Upper lobe of left lung (tissue), 4 donors: ENCODE measurements around the gene KIF25.

Experiments
- EP300 ChIP-seq, 4 donors: sonication (generic); formaldehyde crosslinking; IDR thresholded peaks; one replicate each; pipeline ENCODE4 v1.5.1; 2017; ENCODE audit warnings: antibody characterized with exemption in 4 of 4, control low read depth in 2 of 4
- POLR2A ChIP-seq, 4 donors: fragments of 450-650 bp; IDR thresholded peaks; one replicate each; pipeline ENCODE4 v1.5.1; 2016 to 2017; ENCODE audit warnings: antibody characterized with exemption in 4 of 4, mild to moderate bottlenecking in 2 of 4
- TF ChIP-seq, protein P1 (sequence below), 6 experiments: fragments of 450-650 bp in 4 of 6; fragments of 200-600 bp in 2 of 6; sonication (generic) in 2 of 6; IDR thresholded peaks; one replicate each; pipeline ENCODE4 v1.5.1; 2016 to 2019; ENCODE audit warnings: antibody characterized with exemption in 6 of 6

- TF ChIP-seq, protein P1, sequence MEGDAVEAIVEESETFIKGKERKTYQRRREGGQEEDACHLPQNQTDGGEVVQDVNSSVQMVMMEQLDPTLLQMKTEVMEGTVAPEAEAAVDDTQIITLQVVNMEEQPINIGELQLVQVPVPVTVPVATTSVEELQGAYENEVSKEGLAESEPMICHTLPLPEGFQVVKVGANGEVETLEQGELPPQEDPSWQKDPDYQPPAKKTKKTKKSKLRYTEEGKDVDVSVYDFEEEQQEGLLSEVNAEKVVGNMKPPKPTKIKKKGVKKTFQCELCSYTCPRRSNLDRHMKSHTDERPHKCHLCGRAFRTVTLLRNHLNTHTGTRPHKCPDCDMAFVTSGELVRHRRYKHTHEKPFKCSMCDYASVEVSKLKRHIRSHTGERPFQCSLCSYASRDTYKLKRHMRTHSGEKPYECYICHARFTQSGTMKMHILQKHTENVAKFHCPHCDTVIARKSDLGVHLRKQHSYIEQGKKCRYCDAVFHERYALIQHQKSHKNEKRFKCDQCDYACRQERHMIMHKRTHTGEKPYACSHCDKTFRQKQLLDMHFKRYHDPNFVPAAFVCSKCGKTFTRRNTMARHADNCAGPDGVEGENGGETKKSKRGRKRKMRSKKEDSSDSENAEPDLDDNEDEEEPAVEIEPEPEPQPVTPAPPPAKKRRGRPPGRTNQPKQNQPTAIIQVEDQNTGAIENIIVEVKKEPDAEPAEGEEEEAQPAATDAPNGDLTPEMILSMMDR (IDR thresholded peaks at IDR 0.05), result no peak
- TF ChIP-seq POLR2A (IDR thresholded peaks at IDR 0.05) (no peak), EP300 (IDR thresholded peaks at IDR 0.05) (no peak)
These were observed 89.1 kb downstream of the KIF25 start for GRCh38 chr6:168086616-168087015.
